Measurements from ENCODE around the gene PRR23E.

PRR23E gene

DNA sequence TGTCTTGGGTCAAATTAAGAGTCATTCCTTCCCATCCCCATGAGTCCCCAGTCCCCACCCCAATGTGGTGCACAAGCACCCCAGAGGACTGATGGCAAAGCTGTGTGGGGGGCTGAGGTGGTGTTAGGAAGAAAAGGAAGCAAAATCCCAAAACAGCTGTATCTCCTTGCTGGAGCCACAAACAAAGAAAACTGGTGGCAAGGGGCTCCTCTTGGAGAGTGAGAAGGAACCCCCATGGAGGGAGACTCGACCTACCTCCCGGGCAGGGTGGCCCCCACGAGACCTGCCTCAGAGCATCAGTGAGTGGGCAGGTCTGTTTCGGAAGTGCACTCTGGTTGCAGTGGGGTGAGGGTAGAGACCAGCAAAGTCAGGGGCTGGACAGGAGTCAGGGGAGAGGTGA, 29.2 kb downstream of the PRR23E start:
- DNase-seq (ENCODE audit: extremely low read depth in 1 of 2, low read depth in 1 of 2): no peak

GRCh38 chr3:127222664-127223063, 29.7 kb downstream of the PRR23E start:
- DNase-seq (ENCODE audit: extremely low read depth in 1 of 2, low read depth in 1 of 2): no peak

DNA sequence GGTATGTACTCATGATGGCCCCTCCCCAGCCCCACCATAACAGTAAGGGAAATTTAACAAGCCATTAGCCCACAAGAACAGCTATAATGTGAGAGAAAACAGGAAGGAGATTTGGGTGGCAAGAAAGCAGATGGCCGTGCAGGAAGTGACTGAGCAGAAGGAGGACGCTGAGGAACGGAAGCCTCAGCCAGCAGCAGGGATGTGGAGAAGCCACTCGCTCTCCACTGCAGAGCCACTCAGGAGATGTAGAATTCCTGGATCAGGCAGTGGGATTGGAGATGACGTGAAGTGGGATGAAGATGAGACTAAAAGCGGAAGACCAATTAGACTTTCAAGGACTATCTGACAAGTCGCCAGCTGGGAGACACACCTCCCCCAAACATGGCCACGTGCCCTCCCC, 31.2 kb downstream of the PRR23E start:
- DNase-seq (ENCODE audit: extremely low read depth in 1 of 2, low read depth in 1 of 2): no peak

GRCh38 chr3:127226457-127226856, 33.5 kb downstream of the PRR23E start:
- no peak for DNase-seq (ENCODE audit: extremely low read depth in 1 of 2, low read depth in 1 of 2)

DNA sequence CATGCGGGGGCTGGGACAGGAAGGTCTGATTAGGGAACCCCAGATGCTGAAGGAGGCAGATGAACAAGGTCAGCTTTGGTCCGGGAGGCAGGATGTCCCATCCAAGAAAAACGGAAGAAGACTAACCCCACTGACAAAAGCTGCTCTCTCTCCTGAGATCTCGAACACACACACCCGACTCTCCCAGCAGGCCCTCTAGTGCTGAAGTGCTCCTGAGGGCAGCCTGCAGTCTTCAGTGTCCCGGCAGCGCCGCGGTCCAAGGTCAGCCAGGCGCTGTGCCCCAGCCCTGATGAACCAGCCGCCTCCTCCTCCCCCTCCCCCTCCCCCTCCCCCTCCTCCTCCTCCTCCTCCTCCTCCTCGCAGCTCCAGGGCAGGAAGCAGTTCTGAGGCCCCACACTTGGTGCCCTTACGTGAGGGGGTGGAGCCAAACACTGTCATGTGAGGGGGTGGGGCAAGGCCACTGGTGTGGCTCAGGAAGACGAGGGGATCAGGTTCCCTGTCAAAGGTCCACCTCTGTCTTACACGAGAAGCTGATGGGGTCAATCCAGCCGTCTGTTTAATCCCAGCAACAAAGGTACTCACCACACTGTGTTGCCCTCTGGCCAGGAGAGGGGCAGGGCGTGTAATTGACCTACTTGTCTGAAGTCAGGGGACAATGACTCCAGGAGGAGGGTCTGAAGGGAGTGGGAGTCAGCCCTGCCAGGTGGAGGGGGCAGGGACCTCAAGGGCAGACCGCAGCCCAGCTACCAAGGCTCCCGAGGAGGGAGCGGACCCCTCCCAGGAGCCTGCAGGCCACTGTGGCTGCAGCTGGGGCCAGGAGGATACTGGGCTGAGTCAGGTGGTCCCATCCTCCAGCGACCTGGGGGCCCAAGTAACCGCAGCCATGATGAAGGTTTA, 34.3 kb downstream of the PRR23E start:
- no peak for DNase-seq (ENCODE audit: extremely low read depth in 1 of 2, low read depth in 1 of 2)

- peak in 1 of 2 donors; percentile 13 for DNase-seq (ENCODE audit: extremely low read depth in 1 of 2, low read depth in 1 of 2)
Measured at GRCh38 chr3:127228866-127229265, 35.9 kb downstream of the PRR23E start.

DNA sequence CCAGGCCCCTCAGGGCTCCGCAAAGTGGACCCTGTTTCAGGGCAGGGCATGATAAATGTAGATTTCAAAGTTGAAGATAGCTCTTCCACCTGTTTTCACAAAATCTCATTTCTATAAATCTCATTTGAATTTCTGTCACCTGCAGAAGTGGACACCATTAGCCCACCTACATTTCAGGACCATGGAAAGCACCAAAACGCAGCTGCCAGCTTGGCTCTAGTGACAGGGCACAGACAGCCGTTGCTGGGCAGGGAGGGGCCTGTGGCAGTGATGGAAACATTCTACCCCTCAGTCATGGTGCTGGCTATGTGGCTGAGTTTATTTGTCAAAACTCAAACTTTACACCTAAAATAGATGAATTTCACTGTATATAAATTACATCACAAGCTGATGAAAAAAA, 40.4 kb downstream of the PRR23E start:
- no peak for DNase-seq (ENCODE audit: extremely low read depth in 1 of 2, low read depth in 1 of 2)

GRCh38 chr3:127234778-127235177, 41.8 kb downstream of the PRR23E start:
- DNase-seq (ENCODE audit: extremely low read depth in 1 of 2, low read depth in 1 of 2): no peak

DNA sequence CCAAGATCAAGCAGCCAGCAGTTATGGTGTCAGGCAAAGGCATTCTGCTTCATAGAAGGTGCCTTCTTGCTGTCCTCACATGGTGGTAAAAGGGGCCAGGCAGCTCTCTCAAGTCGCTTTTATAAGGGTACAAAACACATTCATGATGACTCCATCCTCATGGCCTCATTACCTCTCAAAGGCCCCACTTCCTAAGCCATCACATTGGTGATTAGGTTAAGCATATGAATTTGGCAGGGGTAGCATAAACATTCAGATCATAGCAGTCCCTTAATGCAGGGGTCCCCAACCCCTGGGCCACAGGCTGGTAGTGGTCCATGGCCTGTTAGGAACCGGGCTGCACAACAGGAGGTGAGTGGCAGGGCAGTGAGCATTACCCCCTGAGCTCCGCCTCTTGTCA, 42.8 kb downstream of the PRR23E start:
- DNase-seq (ENCODE audit: extremely low read depth in 1 of 2, low read depth in 1 of 2): no peak

- DNase-seq (ENCODE audit: extremely low read depth in 1 of 2, low read depth in 1 of 2): no peak
Measured at GRCh38 chr3:127237835-127238234, 44.9 kb downstream of the PRR23E start.

DNA sequence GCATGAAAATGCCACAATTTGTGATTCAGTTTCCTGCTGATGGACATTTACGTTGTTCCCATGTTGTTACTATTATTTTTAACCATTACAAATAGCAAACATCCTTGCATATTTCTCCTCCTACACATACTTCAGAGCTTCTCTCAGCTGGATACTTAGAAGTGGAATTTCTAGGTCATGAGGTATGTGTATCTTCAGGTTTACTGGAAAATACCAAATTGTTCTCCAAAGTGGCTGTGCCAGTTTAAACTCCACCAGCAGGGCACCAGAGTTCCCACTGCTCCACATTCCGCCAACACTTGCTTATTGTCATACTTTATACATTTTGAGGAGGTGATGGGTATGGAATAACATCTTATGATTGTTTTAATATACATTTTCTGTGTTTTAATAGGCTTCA, 45.7 kb downstream of the PRR23E start:
- DNase-seq (ENCODE audit: extremely low read depth in 1 of 2, low read depth in 1 of 2): no peak

DNA sequence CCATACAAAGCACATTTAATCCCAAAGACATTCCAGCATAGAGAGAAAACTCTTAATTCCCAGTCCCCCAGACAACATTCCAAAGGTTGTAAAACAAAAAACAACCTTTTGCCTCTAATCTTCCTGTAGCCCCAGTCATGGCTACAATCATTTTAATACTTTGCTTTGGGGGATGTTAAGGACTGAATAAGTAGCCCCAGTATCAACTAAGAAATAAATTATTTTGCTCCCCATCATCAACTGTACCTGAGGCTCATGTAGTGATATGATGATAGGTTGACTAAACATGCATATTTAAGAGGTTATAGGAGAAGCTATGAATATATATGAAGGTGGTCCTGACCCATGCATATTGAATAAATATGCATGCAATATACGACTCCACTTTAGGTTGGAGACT, 54.4 kb downstream of the PRR23E start:
- no peak for DNase-seq (ENCODE audit: extremely low read depth in 1 of 2, low read depth in 1 of 2)

Measured in stimulated activated CD8-positive, alpha-beta memory T cell treated with anti-CD3 and anti-CD28 coated beads, Interleukin-7, amount 100 ng/mL, for 48 hours (primary cell).